Measurements from ENCODE around the gene DNM3.
"Not testable (repeated sequence)": the region's sequence is repeated elsewhere in the genome, so short reads cannot be mapped to it uniquely, and the experiment has no call there.

DNM3 gene

DNA sequence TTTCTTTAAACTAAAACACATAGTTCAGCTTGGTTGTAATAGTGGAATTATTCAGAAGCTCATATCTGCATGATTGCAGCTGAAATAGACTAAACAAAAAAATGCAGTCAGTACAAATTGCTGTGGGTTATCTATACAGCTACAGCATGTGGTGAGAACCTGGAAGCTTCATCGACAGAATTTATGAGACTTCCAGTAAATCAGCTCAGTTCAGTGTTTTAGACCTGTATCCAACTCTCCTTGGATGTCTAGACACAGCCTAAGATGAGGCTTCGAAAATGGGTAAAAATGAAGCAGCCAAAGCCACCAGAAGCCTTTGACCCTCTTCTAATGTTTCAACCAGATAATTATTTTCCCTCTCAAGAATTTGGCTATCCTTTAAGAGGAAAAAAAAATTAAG, 452.1 kb downstream of the DNM3 start:
- DNase-seq = no peak

DNA sequence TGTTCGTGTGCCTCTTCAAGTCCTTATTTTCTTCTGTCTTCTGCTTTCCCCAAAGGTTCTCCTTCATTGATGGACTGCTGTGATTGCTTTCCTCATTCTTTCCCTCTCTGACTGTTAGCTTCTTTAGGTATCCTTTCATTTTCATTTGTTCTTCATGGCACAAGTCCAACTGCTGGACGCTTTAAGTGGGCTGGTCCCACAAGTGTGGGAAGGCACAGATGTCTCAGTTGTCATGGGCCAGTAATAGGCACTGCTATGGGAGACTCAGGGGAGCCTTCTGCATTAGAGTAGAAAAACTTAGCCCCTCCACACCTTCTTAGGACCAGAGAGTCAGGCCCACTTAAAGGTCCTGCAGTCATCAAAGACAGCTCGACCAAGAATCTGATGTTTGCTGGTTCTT, 456.8 kb downstream of the DNM3 start:
- no peak for DNase-seq

GRCh38 chr1:172298911-172299310, 457.6 kb downstream of the DNM3 start:
- no peak for DNase-seq

DNA sequence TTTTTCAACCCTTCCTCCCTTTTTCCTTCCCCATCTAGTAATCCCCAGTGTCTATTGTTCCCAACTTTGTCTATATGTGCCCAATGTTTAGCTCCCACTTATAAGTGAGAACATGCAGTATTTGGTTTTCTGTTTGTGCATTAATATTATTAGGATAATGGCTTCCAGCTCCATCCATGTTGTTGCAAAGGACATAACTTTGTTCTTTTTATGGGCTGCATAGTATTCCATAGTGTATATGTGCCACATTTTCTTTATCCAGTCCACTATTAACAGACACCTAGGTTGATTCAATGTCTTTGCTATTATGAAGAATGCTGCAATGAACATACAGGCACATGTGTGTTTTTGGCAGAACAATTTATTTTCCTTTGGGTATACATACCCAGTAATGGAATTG, 458.2 kb downstream of the DNM3 start:
- no peak for DNase-seq

DNA sequence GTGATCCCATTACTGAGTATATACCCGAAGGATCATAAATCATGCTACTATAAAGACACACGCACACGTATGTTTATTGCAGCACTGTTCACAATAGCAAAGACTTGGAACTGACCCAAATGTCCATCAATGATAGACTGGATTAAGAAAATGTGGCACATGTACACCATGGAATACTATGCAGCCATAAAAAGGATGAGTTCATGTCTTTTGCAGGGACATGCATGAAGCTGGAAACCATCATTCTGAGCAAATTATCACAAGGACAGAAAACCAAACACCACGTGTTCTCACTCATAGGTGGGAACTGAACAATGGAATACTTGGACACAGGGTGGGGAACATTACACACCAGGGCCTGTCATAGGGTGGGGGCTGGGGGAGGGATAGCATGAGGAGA, 466.2 kb downstream of the DNM3 start:
- not testable (repeated sequence) for DNase-seq

- no peak for DNase-seq
Observed at GRCh38 chr1:172308142-172308541, 466.8 kb downstream of the DNM3 start.

- DNase-seq = no peak
Observed at GRCh38 chr1:172308577-172308976, 467.3 kb downstream of the DNM3 start.

GRCh38 chr1:172320733-172321132, 479.4 kb downstream of the DNM3 start:
- no peak for DNase-seq

- DNase-seq = no peak
Observed at GRCh38 chr1:172321451-172321850, 480.2 kb downstream of the DNM3 start.

GRCh38 chr1:172322219-172323061, 481.1 kb downstream of the DNM3 start:
- no peak for DNase-seq

DNA sequence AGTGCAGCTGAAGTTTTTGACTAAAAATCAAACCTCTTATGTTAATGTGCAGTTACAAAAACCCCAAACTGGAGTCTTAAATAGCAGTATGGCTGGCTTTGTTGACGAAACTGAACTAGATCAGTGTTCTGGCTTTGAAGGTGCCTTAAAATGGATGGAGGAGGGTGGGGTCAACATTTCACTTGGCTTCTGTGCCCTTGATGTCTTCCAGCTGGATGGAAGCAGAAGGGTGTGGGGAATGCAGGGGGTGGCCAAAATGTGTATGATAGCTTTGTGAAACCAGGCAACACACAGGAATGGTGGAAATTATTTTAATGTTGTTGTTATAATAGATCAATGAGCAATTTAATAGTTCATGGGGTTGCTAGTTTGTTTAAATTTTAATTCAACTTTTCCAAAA, 482.4 kb downstream of the DNM3 start:
- DNase-seq = no peak

GRCh38 chr1:172324086-172324485, 482.8 kb downstream of the DNM3 start:
- no peak for DNase-seq

DNA sequence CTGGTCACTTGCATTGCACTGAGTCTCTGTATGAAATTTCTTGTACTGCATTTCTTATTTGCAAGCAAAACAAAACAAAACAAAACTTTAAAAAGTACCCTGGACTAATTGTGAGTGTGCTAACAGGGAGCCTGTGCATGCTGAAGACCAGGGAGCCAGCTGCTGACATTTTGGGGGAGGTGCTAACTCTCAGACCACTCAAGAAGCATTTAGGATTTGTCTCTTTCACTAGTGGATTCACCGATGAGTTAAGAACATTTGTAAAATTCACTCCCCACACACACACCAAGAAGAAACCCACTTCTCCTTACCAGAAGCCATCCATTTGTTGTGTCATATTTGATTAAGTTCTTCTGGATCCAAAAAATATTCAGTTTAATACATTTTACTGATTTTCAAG, 483.5 kb downstream of the DNM3 start:
- DNase-seq = no peak

DNA sequence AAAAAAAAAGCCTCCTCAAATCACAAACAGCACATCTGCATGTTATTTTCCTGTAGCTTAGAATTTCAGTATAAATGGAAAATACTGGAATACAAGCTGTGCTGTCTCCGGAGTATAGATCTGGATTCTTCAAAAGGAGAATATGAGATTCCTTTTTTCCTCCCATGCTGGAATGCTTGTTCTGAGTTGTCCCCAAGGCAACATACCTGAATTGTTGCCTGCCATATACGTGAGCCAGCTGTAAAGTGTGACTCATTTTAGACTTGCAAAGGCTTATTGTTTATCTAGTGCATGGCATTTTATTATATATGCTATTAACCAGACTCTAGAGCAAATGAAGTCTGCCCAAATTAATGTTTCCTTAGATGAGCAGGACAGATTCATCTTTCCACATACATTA, 484.2 kb downstream of the DNM3 start:
- DNase-seq = no peak

DNA sequence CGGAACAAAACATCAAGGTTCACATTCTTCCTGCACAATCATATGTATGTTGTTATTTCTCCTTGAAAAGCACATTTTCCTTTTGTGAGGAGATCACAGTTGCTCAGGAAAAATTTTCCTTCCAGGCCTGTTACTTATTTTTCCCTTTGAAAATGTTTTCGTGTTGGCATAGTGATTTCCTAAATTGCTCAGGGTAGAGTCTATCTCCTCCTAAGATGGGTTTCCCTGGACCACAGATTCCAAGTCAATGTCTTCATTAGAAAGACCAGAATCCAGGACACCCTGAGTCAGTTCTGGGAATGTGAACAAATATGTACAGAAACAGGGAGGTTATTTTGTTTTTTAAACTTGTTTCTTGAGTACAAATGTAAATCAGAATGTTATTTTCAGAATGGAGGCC, 484.8 kb downstream of the DNM3 start:
- no peak for DNase-seq

- no peak for DNase-seq
Observed at GRCh38 chr1:172328266-172328665, 487.0 kb downstream of the DNM3 start.

DNA sequence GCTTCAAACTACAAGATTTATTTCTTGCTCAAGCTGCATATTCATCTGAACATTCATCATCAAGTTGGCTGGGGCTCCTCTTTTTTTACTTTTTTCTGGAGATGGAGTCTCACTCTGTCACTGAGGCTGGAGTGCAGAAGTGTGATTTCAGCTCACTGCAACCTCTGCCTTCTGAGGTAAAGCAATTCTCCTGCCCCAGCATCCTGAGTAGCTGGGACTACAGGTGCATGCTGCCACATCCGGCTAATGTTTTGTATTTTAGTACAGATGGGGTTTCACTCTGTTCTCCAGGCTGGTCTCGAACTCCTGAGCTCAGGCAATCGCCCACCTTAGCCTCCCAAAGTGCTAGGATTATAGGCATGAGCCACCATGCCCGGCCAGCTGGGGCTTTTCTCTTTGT, 490.9 kb downstream of the DNM3 start:
- no peak for DNase-seq

- no peak for DNase-seq
Observed at GRCh38 chr1:172335377-172335776, 494.1 kb downstream of the DNM3 start.

DNA sequence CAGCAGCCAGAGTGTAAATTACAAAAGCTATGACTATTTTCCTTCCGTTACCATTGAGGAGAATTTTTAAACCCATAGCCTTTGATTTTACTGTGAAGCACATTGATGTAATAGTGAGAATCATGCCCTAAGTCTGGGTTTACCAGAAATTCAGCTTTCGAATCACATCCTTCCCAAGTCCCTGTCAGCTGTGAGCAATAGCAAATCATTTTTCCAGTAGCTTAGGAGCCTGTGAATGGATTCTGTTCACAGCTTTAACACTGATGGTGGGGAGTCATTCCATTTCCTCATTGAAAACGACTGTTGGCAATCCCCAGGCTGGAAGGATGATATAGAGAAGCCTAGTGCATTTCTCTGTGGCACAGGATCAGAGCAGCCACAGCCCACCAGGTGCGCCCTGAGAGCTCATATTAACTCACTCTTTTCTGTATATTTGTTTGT, 497.0 kb downstream of the DNM3 start:
- no peak for DNase-seq

- no peak for DNase-seq
Observed at GRCh38 chr1:172339842-172340241, 498.5 kb downstream of the DNM3 start.

DNA sequence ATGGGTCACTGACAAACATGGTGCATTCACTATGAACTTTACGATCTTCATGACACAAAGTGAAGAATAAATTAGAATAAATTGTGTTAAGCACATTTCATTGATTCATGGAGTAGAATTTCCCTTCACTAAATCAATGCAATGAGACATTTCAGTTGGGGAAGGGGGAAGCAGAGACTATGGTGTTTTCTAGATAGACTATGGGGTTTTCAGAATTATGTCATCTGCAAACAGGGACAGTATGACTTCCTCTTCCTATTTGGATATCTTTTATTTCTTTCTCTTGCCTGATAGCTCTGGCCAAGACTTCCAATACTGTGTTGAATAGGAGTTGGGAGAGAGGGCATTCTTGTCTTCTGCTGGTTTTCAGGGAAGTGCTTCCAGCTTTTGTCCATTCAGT, 499.2 kb downstream of the DNM3 start:
- no peak for DNase-seq

DNA sequence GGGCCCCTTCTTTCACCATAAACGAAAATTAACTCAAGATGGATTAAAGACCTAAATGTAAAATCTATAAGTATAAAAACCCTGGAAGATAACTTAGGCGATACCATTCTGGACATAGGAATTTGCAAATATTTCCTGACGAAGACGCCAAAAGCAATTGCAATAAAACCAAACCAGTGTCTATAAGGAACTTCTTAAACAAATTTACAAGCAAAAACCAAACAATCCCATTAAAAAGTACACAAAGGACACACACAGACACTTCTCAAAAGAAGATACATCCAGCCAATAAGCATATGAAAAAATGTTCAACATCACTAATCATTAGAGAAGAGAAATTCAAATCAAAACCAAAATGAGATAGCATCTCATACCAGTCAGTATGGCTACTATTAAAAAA, 500.4 kb downstream of the DNM3 start:
- DNase-seq = no peak

GRCh38 chr1:172342584-172343239, 501.4 kb downstream of the DNM3 start:
- DNase-seq = no peak

All from retina (tissue), 1 donor.